Neural cell (in vitro differentiated cells): ENCODE results near the gene ZBTB25. TPM values are rescaled to one million over a fixed set of nuclear protein-coding genes. Genes with fewer than 3 reads are reported as not detected.

ENCODE experiments used
- H2AFZ ChIP-seq: fragments of 200-600, 300-800 bp; sonication (generic), shearing (Covaris generic); 2 replicates; pipeline ENCODE4 v1.6.0; 2014; ENCODE audit warnings: low read depth, mild to moderate bottlenecking, antibody characterized with exemption, low read length, moderate library complexity
- H3F3A ChIP-seq: fragments of 200-600 bp; shearing (Covaris generic); 2 replicates; pipeline ENCODE4 v1.6.1; 2016; ENCODE audit warnings: mild to moderate bottlenecking, moderate library complexity, mixed read lengths, antibody characterized with exemption, low read length; ENCODE audit not compliant: insufficient read depth, poor library complexity, severe bottlenecking
- H3K27ac ChIP-seq: fragments of 200-600, 300-800 bp; sonication (generic), shearing (Covaris generic); 2 replicates; pipeline ENCODE4 v1.5.1; 2014; ENCODE audit warnings: mild to moderate bottlenecking, low read length, moderate library complexity
- H3K27me3 ChIP-seq: fragments of 300-800, 200-600 bp; sonication (generic), shearing (Covaris generic); 2 replicates; pipeline ENCODE4 v1.6.0; 2014; ENCODE audit warnings: mild to moderate bottlenecking, low read depth, low read length, moderate library complexity; ENCODE audit not compliant: insufficient read depth
- H3K36me3 ChIP-seq: fragments of 300-800, 200-600 bp; sonication (generic), shearing (Covaris generic); 2 replicates; pipeline ENCODE4 v1.5.1; 2014; ENCODE audit warnings: mild to moderate bottlenecking, antibody characterized with exemption, low read length, moderate library complexity; ENCODE audit not compliant: insufficient read depth
- H3K4me2 ChIP-seq: fragments of 300-800, 200-600 bp; sonication (generic), shearing (Covaris generic); 2 replicates; pipeline ENCODE4 v1.6.0; 2014; ENCODE audit warnings: mild to moderate bottlenecking, low read length
- H3K4me3 ChIP-seq: fragments of 300-800, 200-600 bp; sonication (generic), shearing (Covaris generic); 2 replicates; pipeline ENCODE4 v1.5.1; 2014; ENCODE audit warnings: mild to moderate bottlenecking, low read length, moderate library complexity
- H3K79me2 ChIP-seq: fragments of 200-600 bp; shearing (Covaris generic); replicated peaks from 2 replicates; pipeline ENCODE4 v1.6.0; 2014; ENCODE audit warnings: mild to moderate bottlenecking, low read length, moderate library complexity; ENCODE audit not compliant: insufficient read depth
- H3K9ac ChIP-seq: fragments of 300-800, 200-600 bp; sonication (generic), shearing (Covaris generic); 2 replicates; pipeline ENCODE4 v1.6.1; 2016; ENCODE audit warnings: mild to moderate bottlenecking, low read length, mixed read lengths
- H3K9me2 ChIP-seq: fragments of 200-600 bp; shearing (Covaris generic); 2 replicates; pipeline ENCODE4 v1.6.1; 2016; ENCODE audit warnings: mild to moderate bottlenecking, low read length, mixed read lengths; ENCODE audit not compliant: insufficient read depth
- H3K9me3 ChIP-seq: fragments of 200-600, 300-800 bp; sonication (generic), shearing (Covaris generic); 2 replicates; pipeline ENCODE4 v1.6.1; 2016; ENCODE audit warnings: mild to moderate bottlenecking, mixed run types, low read length, moderate library complexity, mixed read lengths
- H4K20me1 ChIP-seq: fragments of 200-600 bp; shearing (Covaris generic); 2 replicates; pipeline ENCODE4 v1.6.1; 2016; ENCODE audit warnings: mild to moderate bottlenecking, mixed run types; ENCODE audit not compliant: insufficient read depth
- EP300 ChIP-seq: fragments of 450-650 bp; conservative IDR thresholded peaks from 2 replicates; pipeline ENCODE4 v1.6.1; 2014; ENCODE audit warnings: antibody characterized with exemption, mild to moderate bottlenecking, moderate library complexity; ENCODE audit not compliant: poor library complexity, severe bottlenecking
- EZH2 ChIP-seq: fragments of 200-600, 300-800 bp; shearing (Covaris generic), sonication (generic); IDR thresholded peaks from 2 replicates; pipeline ENCODE4 v1.6.1; 2014; ENCODE audit warnings: antibody characterized with exemption, low read length, borderline replicate concordance, mild to moderate bottlenecking; ENCODE audit not compliant: insufficient read depth, poor library complexity, severe bottlenecking
- MXI1 ChIP-seq: fragments of 450-650 bp; conservative IDR thresholded peaks from 2 replicates; pipeline ENCODE4 v1.6.1; 2014; ENCODE audit warnings: antibody characterized with exemption, mild to moderate bottlenecking; ENCODE audit not compliant: poor library complexity, severe bottlenecking
- POLR2AphosphoS5 ChIP-seq: IDR thresholded peaks from 2 replicates; pipeline ENCODE4 v1.6.1; 2012
- RAD21 ChIP-seq: fragments of 450-650 bp; conservative IDR thresholded peaks from 2 replicates; pipeline ENCODE4 v1.6.1; 2014; ENCODE audit warnings: antibody characterized with exemption, mild to moderate bottlenecking, moderate library complexity
- SMC3 ChIP-seq: fragments of 450-650 bp; conservative IDR thresholded peaks from 2 replicates; pipeline ENCODE4 v1.6.1; 2014; ENCODE audit warnings: antibody characterized with exemption, mild to moderate bottlenecking, moderate library complexity; ENCODE audit not compliant: poor library complexity
- TAF1 ChIP-seq: IDR thresholded peaks from 2 replicates; pipeline ENCODE4 v1.6.1; 2012; ENCODE audit warnings: low read depth
- polyA plus RNA-seq: library from polyadenylated mRNA; depleted of rRNA; stranded (reverse); fragments of >200 nt; gene quantifications from 2 replicates; pipeline ENCODE4 v1.2.3, GENCODE V29; 2014
- TF ChIP-seq, protein P1 (sequence below): IDR thresholded peaks from 2 replicates; pipeline ENCODE4 v1.6.1; 2012; ENCODE audit warnings: borderline replicate concordance
- TF ChIP-seq, protein P2 (sequence below): fragments of 450-650 bp; IDR thresholded peaks from 2 replicates; pipeline ENCODE4 v1.5.1; 2014; ENCODE audit warnings: antibody characterized with exemption, mild to moderate bottlenecking, moderate library complexity; ENCODE audit not compliant: poor library complexity, severe bottlenecking

Gene ZBTB25
- polyA plus RNA-seq, 1 donor from 2014 or later = 5.3 TPM

DNA sequence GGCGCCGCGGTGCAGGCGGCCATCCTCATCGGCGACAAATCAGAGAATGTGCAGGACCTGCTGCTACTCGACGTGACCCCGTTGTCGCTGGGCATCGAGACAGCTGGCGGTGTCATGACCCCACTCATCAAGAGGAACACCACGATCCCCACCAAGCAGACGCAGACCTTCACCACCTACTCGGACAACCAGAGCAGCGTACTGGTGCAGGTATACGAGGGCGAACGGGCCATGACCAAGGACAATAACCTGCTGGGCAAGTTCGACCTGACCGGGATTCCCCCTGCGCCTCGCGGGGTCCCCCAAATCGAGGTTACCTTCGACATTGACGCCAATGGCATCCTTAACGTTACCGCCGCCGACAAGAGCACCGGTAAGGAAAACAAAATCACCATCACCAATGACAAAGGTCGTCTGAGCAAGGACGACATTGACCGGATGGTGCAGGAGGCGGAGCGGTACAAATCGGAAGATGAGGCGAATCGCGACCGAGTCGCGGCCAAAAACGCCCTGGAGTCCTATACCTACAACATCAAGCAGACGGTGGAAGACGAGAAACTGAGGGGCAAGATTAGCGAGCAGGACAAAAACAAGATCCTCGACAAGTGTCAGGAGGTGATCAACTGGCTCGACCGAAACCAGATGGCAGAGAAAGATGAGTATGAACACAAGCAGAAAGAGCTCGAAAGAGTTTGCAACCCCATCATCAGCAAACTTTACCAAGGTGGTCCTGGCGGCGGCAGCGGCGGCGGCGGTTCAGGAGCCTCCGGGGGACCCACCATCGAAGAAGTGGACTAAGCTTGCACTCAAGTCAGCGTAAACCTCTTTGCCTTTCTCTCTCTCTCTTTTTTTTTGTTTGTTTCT, 38.6 kb upstream of the ZBTB25 start:
- peaks cover 12% of the 10 kb centered on the region for H3K27me3 ChIP-seq
- H3K36me3 ChIP-seq = no peaks in the 10 kb centered on the region
- no peaks in the 10 kb centered on the region for H3K79me2 ChIP-seq
- H3K9me3 ChIP-seq = peaks cover 15% of the 10 kb centered on the region
- no peaks in the 10 kb centered on the region for H3K9me2 ChIP-seq
- no peak overlapping the region for H3K9ac ChIP-seq
- TF ChIP-seq, protein P1, sequence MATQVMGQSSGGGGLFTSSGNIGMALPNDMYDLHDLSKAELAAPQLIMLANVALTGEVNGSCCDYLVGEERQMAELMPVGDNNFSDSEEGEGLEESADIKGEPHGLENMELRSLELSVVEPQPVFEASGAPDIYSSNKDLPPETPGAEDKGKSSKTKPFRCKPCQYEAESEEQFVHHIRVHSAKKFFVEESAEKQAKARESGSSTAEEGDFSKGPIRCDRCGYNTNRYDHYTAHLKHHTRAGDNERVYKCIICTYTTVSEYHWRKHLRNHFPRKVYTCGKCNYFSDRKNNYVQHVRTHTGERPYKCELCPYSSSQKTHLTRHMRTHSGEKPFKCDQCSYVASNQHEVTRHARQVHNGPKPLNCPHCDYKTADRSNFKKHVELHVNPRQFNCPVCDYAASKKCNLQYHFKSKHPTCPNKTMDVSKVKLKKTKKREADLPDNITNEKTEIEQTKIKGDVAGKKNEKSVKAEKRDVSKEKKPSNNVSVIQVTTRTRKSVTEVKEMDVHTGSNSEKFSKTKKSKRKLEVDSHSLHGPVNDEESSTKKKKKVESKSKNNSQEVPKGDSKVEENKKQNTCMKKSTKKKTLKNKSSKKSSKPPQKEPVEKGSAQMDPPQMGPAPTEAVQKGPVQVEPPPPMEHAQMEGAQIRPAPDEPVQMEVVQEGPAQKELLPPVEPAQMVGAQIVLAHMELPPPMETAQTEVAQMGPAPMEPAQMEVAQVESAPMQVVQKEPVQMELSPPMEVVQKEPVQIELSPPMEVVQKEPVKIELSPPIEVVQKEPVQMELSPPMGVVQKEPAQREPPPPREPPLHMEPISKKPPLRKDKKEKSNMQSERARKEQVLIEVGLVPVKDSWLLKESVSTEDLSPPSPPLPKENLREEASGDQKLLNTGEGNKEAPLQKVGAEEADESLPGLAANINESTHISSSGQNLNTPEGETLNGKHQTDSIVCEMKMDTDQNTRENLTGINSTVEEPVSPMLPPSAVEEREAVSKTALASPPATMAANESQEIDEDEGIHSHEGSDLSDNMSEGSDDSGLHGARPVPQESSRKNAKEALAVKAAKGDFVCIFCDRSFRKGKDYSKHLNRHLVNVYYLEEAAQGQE = no peak
- TF ChIP-seq RAD21 (no peak), TAF1 (no peak), MXI1 (no peak), SMC3 (no peak), EZH2 (no peak), POLR2AphosphoS5 (no peak)
- TF ChIP-seq, protein P2, sequence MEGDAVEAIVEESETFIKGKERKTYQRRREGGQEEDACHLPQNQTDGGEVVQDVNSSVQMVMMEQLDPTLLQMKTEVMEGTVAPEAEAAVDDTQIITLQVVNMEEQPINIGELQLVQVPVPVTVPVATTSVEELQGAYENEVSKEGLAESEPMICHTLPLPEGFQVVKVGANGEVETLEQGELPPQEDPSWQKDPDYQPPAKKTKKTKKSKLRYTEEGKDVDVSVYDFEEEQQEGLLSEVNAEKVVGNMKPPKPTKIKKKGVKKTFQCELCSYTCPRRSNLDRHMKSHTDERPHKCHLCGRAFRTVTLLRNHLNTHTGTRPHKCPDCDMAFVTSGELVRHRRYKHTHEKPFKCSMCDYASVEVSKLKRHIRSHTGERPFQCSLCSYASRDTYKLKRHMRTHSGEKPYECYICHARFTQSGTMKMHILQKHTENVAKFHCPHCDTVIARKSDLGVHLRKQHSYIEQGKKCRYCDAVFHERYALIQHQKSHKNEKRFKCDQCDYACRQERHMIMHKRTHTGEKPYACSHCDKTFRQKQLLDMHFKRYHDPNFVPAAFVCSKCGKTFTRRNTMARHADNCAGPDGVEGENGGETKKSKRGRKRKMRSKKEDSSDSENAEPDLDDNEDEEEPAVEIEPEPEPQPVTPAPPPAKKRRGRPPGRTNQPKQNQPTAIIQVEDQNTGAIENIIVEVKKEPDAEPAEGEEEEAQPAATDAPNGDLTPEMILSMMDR = no peak
- H3K4me2 ChIP-seq = no peak overlapping the region
- H2AFZ ChIP-seq = no peak overlapping the region
- no peaks in the 10 kb centered on the region for H4K20me1 ChIP-seq
- no peak overlapping the region for H3K27ac ChIP-seq
- no peaks in the 10 kb centered on the region for H3F3A ChIP-seq
- H3K4me3 ChIP-seq = no peak overlapping the region

DNA sequence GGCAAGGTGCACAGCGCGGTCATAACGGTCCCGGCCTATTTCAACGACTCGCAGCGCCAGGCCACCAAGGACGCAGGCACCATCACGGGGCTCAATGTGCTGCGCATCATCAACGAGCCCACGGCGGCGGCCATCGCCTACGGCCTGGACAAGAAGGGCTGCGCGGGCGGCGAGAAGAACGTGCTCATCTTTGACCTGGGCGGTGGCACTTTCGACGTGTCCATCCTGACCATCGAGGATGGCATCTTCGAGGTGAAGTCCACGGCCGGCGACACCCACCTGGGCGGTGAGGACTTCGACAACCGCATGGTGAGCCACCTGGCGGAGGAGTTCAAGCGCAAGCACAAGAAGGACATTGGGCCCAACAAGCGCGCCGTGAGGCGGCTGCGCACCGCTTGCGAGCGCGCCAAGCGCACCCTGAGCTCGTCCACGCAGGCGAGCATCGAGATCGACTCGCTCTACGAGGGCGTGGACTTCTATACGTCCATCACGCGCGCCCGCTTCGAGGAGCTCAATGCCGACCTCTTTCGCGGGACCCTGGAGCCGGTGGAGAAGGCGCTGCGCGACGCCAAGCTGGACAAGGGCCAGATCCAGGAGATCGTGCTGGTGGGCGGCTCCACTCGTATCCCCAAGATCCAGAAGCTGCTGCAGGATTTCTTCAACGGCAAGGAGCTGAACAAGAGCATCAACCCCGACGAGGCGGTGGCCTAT, 37.8 kb upstream of the ZBTB25 start:
- no peaks in the 10 kb centered on the region for H4K20me1 ChIP-seq
- H3K79me2 ChIP-seq = no peaks in the 10 kb centered on the region
- H3K4me3 ChIP-seq = no peak overlapping the region
- no peaks in the 10 kb centered on the region for H3K9me2 ChIP-seq
- H2AFZ ChIP-seq = no peak overlapping the region
- no peaks in the 10 kb centered on the region for H3K36me3 ChIP-seq
- H3K9me3 ChIP-seq = peaks cover 15% of the 10 kb centered on the region
- no peak overlapping the region for H3K9ac ChIP-seq
- no peak overlapping the region for H3K27ac ChIP-seq
- no peak for TF ChIP-seq RAD21
- no peak for TF ChIP-seq EZH2
- TF ChIP-seq, protein P2 = no peak
- TF ChIP-seq MXI1 = no peak
- TF ChIP-seq, protein P1 = no peak
- no peak for TF ChIP-seq POLR2AphosphoS5
- no peak for TF ChIP-seq TAF1
- TF ChIP-seq SMC3 = no peak
- TF ChIP-seq EP300 = no peak
- H3F3A ChIP-seq = no peaks in the 10 kb centered on the region
- no peak overlapping the region for H3K4me2 ChIP-seq
- H3K27me3 ChIP-seq = peaks cover 12% of the 10 kb centered on the region
